ENCODE results near the gene TUG1. TPM values are rescaled to one million over a fixed set of nuclear protein-coding genes. Genes with fewer than 3 reads are reported as not detected.
A peak's percentile ranks its signal among the peaks of the same experiment; 100 is the strongest.

Gene TUG1
- total and polyA plus RNA-seq, 12 donors: 33.3 to 90.5 (median 54.0) TPM

GRCh38 chr22:30945653-30946052 is 23.4 kb upstream of the TUG1 start:
- Histone ChIP-seq H3K27ac (no peak overlapping the region), H3K27me3 (no peaks in the 10 kb centered on the region), H3K4me1 (replicated peaks in 1 of 2) (peaks cover 0 to 12% of the 10 kb centered on the region in 2 donors), H3K4me3 (no peak overlapping the region), H3K36me3 (replicated peaks in 1 of 2) (peaks cover 0 to 84% of the 10 kb centered on the region in 2 donors), H3K9me3 (replicated peaks in 1 of 3) (no peaks in the 10 kb centered on the region)
- WGBS, 4 donors: 83 to 97% (median 90%) methylated on average over 2 of the region's 2 CpGs
- TF ChIP-seq CTCF (IDR thresholded peaks at IDR 0.05) (no peak), POLR2A (IDR thresholded peaks at IDR 0.05) (no peak)
- DNase-seq: no peak
- intact Hi-C loops (cut with DNase I): loop anchor here in 1 of 2 donors (2.0 to 10.0 kb wide), 2 partner anchors 139 to 199 kb away; partner anchors contain the start of gene PLA2G3

GRCh38 chr22:30946354-30946753 is 22.7 kb upstream of the TUG1 start:
- no peak for DNase-seq
- H3K36me3 ChIP-seq (replicated peaks in 1 of 2): peaks cover 0 to 82% of the 10 kb centered on the region in 2 donors
- peak overlapping the region in 2 of 5 donors; percentile 31 to 65 for H3K27ac ChIP-seq
- 65 to 79% (median 71%) methylated on average over 7 of the region's 7 CpGs for WGBS, 4 donors
- no peaks in the 10 kb centered on the region for H3K9me3 ChIP-seq (replicated peaks in 1 of 3)
- TF ChIP-seq CTCF (IDR thresholded peaks at IDR 0.05) (no peak), POLR2A (IDR thresholded peaks at IDR 0.05) (no peak)
- H3K27me3 ChIP-seq: no peaks in the 10 kb centered on the region
- intact Hi-C loops (cut with DNase I): loop anchor here in 1 of 2 donors (2.0 to 10.0 kb wide), 2 partner anchors 138 to 198 kb away; partner anchors contain the start of gene PLA2G3
- H3K4me1 ChIP-seq (replicated peaks in 1 of 2): peaks cover 0 to 12% of the 10 kb centered on the region in 2 donors
- no peak overlapping the region for H3K4me3 ChIP-seq

- Histone ChIP-seq H3K27me3 (no peaks in the 10 kb centered on the region), H3K9me3 (replicated peaks in 1 of 3) (no peaks in the 10 kb centered on the region), H3K4me3 (no peak overlapping the region), H3K27ac (peak overlapping the region in 2 of 5 donors; percentile 3 to 31), H3K36me3 (replicated peaks in 1 of 2) (peaks cover 0 to 73% of the 10 kb centered on the region in 2 donors), H3K4me1 (replicated peaks in 1 of 2) (peaks cover 0 to 12% of the 10 kb centered on the region in 2 donors)
- 50 to 70% (median 63%) methylated on average over 5 of the region's 5 CpGs for WGBS, 4 donors
- DNase-seq: no peak
- intact Hi-C loops (cut with DNase I): loop anchor here in 1 of 2 donors (2.0 to 10.0 kb wide), 2 partner anchors 138 to 198 kb away; partner anchors contain the start of gene PLA2G3
- TF ChIP-seq CTCF (IDR thresholded peaks at IDR 0.05) (no peak), POLR2A (IDR thresholded peaks at IDR 0.05) (no peak)
These were observed 21.8 kb upstream of the TUG1 start for GRCh38 chr22:30947173-30947815.

- Histone ChIP-seq H3K36me3 (replicated peaks in 1 of 2) (peaks cover 0 to 66% of the 10 kb centered on the region in 2 donors), H3K27ac (no peak overlapping the region), H3K27me3 (no peaks in the 10 kb centered on the region), H3K9me3 (replicated peaks in 1 of 3) (no peaks in the 10 kb centered on the region), H3K4me1 (replicated peaks in 1 of 2) (peaks cover 0 to 12% of the 10 kb centered on the region in 2 donors), H3K4me3 (no peak overlapping the region)
- TF ChIP-seq POLR2A (IDR thresholded peaks at IDR 0.05) (no peak), CTCF (IDR thresholded peaks at IDR 0.05) (peak; percentile 32 to 80 (median 62))
- DNase-seq: no peak
- 23 to 35% (median 27%) methylated on average over 2 of the region's 2 CpGs for WGBS, 4 donors
- intact Hi-C loops (cut with DNase I): loop anchor here in 1 of 2 donors (2.0 to 10.0 kb wide), 2 partner anchors 137 to 197 kb away; partner anchors contain the start of gene PLA2G3
These were observed 21.1 kb upstream of the TUG1 start for GRCh38 chr22:30947816-30948454.

Data from adrenal gland (tissue), 12 donors.